GM10248 (cell line): ENCODE measurements around the gene TOR1AIP1.
A peak's percentile ranks its signal among the peaks of the same experiment; 100 is the strongest.

Experiments
- CTCF ChIA-PET: fragments of 300-600 bp; sonication (Branson Sonifier 250); formaldehyde crosslinking; extraction: SDS; loops from one replicate; lab custom pipeline; 2021; ENCODE audit warnings: antibody characterized with exemption; lab: Yijun Ruan, JAX
- POLR2A ChIA-PET: fragments of 350-650 bp; sonication (Branson Sonifier 250); formaldehyde crosslinking; extraction: SDS; loops from one replicate; lab custom pipeline; 2020; ENCODE audit warnings: antibody characterized with exemption; lab: Yijun Ruan, JAX
- DNase-seq: peaks from one replicate; pipeline ENCODE4 v3.0.0; 2012; ENCODE audit errors: extremely low spot score
- CTCF ChIP-seq: IDR thresholded peaks from 2 replicates; pipeline ENCODE4 v1.5.1; 2012; ENCODE audit warnings: mild to moderate bottlenecking, low read depth; ENCODE audit errors: extremely low read depth, missing control alignments, control extremely low read depth

Gene TOR1AIP1

GRCh38 chr1:179941454-179941853, 59.4 kb downstream of the TOR1AIP1 start:
- ChIA-PET POLR2A (no interaction called here), CTCF (interaction anchor here (0.8 to 1.6 kb wide), 3 partner anchors 10 to 13 kb away, joined by 3 to 4 read pairs (median 3); partner anchors contain the start of gene CEP350)
- no peak for TF ChIP-seq CTCF
- DNase-seq = no peak

- ChIA-PET CTCF (interaction anchor here (1.4 to 2.1 kb wide), 5 partner anchors 13 to 46 kb away, joined by 3 to 7 read pairs (median 4); no protein-coding TSS in a partner anchor), POLR2A (no interaction called here)
- no peak for TF ChIP-seq CTCF
- no peak for DNase-seq
Observed at GRCh38 chr1:179950651-179951050, 68.6 kb downstream of the TOR1AIP1 start.

GRCh38 chr1:179951383-179952144, 69.5 kb downstream of the TOR1AIP1 start:
- POLR2A ChIA-PET = interaction anchor here (0.5 kb wide), 1 partner anchor 37 kb away, joined by 5 read pairs; no protein-coding TSS in a partner anchor
- CTCF ChIA-PET = interaction anchor here (1.0 to 2.9 kb wide), 8 partner anchors 10 to 137 kb away, joined by 3 to 12 read pairs (median 5); no protein-coding TSS in a partner anchor
- TF ChIP-seq CTCF = no peak
- DNase-seq = no peak

- DNase-seq = no peak
- no peak for TF ChIP-seq CTCF
- POLR2A ChIA-PET = no interaction called here
- CTCF ChIA-PET = interaction anchor here (1.0 to 2.9 kb wide), 6 partner anchors 11 to 137 kb away, joined by 3 to 12 read pairs (median 6); no protein-coding TSS in a partner anchor
Observed at GRCh38 chr1:179952186-179952585, 70.1 kb downstream of the TOR1AIP1 start.

GRCh38 chr1:179953974-179954492, 71.9 kb downstream of the TOR1AIP1 start:
- CTCF ChIA-PET = interaction anchor here (0.6 to 2.9 kb wide), 7 partner anchors 10 to 871 kb away, joined by 3 to 12 read pairs (median 4); no protein-coding TSS in a partner anchor
- TF ChIP-seq CTCF = no peak
- DNase-seq = peak; percentile 32
- POLR2A ChIA-PET = interaction anchor here (0.5 to 1.0 kb wide), 3 partner anchors 11 to 60 kb away, joined by 3 to 4 read pairs (median 3); no protein-coding TSS in a partner anchor
